Glomerular endothelial cell (primary cell): ENCODE data around the gene RIPOR2. TPM values are rescaled to one million over a fixed set of nuclear protein-coding genes. Genes with fewer than 3 reads are reported as not detected.

Experiments
- DNase-seq: peaks from one replicate; pipeline ENCODE4 v3.0.0-alpha.2; 2011; ENCODE audit warnings: low read depth, low spot score; ENCODE audit errors: extremely low read depth
- total RNA-seq: library from RNA; depleted of rRNA; stranded (reverse); fragments of >200 nt; gene quantifications from 2 replicates; pipeline ENCODE4 v1.2.3, GENCODE V29; 2015

The RIPOR2 gene
- total RNA-seq, 1 donor from 2014 or later: not detected

- peak; percentile 34 for DNase-seq
These were observed 80.1 kb downstream of the RIPOR2 start for GRCh38 chr6:24855395-24856245.

- no peak for DNase-seq
These were observed 81.6 kb downstream of the RIPOR2 start for GRCh38 chr6:24854077-24854666.

GRCh38 chr6:24851086-24851485 lies 84.7 kb downstream of the RIPOR2 start:
- DNase-seq: no peak

GRCh38 chr6:24849713-24850112 lies 86.0 kb downstream of the RIPOR2 start:
- no peak for DNase-seq

DNA sequence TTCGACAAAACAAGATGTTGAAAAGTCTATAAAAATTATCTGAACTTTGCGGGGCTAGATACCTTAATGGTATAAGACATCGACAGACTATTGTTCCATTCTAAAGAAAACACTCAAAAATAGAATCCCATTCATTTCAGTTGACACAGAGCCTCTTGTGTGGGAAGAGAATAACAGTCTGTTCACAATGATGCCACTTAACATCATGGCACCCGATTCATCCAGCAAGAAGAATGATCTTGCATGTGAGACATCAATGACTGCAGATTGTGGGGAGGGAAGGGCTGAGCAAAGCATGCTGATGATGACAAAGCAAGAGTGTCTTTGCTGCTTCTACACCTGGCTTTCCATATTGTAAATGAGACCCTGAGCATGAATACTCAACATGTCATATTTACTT lies 87.3 kb downstream of the RIPOR2 start:
- DNase-seq: no peak

DNA sequence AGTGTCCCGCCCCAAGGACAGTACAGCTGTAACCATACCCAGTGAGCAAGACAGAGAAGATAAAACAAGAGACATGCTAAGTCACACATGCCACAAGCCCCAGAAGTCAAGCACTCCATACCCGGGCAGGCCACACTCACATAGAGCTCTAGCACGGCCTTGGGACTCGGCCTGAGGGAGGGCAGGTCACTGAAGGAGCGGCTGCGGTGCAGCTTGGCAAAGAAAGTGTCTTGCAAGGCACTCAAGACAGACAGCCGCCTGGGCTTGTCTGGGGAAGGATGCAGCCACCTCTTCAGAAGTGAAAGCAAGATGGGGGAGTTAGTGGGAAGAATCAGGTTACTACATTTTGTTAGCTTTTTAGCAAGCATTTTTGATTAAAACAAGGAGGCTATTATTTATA lies 88.4 kb downstream of the RIPOR2 start:
- DNase-seq: no peak

- no peak for DNase-seq
These were observed 90.2 kb downstream of the RIPOR2 start for GRCh38 chr6:24845578-24845977.

DNA sequence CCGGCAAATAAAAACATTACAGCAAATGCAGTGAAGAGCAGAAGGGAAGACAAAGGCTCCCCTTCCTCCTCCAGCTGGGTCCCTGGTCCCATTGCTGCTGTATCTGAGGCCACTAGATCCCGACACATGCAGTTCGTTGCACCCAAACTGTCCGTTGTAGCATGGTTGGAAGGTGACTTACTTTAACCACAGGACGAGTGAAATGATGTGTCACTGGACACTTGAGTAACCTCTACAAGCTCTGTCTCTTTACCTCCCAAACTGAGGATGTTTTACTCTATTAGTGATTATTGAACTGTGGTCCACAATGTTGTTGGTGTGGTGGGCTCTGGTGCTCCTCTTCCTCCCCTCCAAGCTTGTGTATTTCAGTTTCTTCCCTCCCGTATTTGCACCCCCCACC lies 90.9 kb downstream of the RIPOR2 start:
- no peak for DNase-seq

DNA sequence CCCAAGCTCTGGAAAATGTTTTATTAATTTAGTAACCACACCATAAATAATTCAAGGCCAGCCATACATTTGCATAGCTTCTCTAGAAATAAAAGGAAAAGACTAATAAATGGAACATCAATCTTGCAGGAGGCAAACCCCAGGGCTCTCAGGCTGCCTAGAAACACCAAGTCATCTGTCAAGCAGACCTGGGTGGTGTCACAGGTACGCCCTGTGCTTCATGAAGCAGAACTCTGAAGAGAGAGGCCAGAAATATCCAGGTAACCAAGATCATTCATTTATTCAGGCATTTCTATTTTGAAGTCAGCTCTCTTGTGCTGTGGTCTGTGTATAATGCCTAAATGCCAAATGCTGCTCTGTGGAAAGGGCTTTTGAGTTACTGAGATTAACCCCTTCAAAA lies 91.7 kb downstream of the RIPOR2 start:
- DNase-seq: no peak

DNA sequence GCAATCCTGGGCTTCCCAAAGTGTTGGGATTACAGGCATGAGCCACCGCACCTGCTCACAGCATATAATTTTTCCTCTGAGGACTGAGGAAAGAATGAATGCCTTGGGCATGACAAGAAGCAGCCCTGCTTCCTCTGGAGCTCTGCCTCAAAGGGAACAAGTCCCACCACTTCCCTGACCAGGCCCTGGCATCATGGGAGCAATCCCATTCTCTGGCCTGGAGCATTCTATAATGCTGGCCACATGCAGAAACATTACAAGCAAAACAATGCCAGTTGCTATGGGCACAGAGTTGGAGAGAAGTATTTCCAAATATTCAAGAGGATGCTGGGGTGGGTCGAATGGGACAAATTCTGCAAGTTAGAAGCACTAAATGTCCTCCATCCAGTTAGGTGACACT lies 95.6 kb downstream of the RIPOR2 start:
- no peak for DNase-seq

DNA sequence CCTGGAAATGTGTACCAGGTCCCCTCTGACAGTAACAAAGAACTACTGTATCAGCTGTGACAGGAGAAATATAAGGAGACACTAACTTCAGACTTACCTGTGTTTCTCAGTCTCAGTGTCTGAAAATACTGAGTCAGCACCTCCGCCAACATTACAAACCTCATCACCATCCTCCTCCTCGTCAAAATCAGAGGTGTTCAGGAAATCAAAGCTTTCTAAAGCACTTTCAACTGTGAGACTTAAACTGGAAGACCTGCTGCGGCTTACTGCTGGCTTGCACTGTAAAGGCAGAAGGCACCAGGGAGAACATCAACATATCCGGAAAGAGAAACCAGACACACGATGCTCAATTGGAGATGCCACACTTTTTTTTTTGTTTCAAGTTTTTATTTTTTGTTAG lies 96.8 kb downstream of the RIPOR2 start:
- no peak for DNase-seq

DNA sequence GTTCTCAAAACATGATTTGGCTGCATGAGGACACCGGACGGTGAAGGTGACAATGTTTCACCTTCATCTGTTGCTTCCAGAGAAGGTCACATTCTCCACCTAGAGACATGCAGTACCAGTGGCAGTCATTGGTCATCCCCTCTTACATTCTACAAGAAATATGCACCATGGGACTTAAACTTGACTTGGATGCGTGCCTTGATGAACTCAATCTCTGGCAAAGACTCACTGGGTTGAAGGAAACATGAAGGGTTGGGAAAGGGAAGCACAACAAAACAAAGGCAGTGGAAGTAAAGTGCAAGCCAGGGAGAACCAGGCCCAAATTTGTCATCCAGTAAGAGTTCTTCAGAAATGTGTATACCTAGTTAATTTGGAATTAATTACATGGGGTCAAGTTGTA lies 97.7 kb downstream of the RIPOR2 start:
- no peak for DNase-seq

DNA sequence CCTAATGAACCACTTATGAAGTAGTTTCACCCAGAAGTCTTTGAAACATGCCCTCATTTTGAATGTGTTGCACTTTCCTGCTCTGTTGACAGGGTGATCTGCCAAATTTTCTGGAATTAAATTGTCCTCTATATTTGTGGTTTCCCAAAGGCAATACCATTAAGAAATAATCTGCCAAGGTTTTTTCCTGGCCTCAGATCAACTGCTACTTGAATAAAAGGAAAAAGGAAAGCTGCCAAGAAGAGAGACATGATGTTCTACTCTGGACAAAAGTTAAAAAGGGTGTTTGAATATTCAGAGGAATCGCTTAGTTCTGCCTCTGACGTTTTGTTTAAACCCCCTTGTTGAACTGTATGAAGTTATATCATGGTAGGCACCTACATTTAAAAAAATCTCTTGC lies 99.7 kb downstream of the RIPOR2 start:
- DNase-seq: no peak

GRCh38 chr6:24833711-24834386 lies 101.9 kb downstream of the RIPOR2 start:
- no peak for DNase-seq

DNA sequence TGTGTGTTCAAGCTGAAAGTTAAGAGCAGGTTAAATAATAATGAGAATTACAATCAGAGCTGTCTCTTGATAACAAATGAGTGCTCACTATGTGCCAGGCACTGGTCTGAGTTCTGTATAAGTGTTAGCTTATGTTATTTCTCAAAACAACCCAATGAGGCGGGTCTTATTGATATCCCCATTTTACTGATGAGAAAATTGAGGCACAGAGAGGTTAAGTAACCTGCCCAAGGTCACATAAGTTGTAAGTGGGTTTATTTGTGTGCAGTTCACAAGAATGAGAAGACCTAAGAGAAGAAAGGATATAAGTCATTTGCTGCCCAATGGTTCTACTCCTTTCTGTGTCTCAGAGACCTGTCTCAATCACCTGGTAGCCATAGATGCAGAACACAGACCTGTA lies 103.0 kb downstream of the RIPOR2 start:
- no peak for DNase-seq

- DNase-seq: no peak
These were observed 103.7 kb downstream of the RIPOR2 start for GRCh38 chr6:24831771-24832716.

- DNase-seq: no peak
These were observed 106.1 kb downstream of the RIPOR2 start for GRCh38 chr6:24829657-24830056.

DNA sequence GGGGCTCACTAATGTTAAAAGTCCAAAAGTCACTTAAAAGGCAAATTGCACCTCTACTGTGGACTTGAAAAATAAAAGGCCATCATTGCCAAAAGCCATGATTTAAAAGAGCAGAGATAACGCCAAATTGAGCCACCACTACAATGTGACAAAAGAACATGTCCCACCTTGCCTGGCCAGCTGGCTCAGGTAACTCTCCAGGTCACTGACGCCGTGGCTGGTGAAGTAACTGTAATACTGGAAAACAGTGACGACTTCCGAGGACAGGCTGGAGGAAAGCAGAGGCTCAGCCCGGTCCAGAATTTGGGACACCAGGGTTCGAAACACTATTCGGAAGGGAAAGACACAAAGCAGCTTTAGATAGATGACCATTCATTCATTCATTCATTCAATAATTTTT lies 107.8 kb downstream of the RIPOR2 start:
- no peak for DNase-seq

- no peak for DNase-seq
These were observed 108.6 kb downstream of the RIPOR2 start for GRCh38 chr6:24827162-24827561.

DNA sequence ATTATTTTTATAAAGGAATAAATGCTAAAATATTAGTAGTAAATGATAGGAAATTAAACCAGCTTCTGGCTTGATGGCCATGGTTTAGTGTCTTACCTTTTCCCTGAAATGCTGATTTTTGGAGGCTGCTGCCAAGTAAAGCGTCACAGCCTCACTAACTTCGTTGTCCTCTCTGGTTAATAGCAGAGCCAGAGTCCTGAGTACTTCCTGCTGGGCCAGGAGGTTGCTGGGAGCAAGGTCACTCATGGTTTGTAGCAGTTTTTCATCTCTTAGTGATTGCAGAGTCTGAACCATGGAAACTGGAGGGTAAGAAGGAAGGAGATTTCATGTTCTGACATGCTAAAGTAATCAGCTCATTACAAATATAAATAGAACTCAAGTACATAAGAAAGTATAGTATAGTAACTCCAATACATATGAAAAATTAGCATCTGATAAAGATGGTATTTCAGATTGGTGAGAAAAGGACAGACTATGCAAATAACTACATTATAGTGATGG lies 110.6 kb downstream of the RIPOR2 start:
- DNase-seq: no peak
